Measurements from ENCODE around the gene BDH1.

DNA sequence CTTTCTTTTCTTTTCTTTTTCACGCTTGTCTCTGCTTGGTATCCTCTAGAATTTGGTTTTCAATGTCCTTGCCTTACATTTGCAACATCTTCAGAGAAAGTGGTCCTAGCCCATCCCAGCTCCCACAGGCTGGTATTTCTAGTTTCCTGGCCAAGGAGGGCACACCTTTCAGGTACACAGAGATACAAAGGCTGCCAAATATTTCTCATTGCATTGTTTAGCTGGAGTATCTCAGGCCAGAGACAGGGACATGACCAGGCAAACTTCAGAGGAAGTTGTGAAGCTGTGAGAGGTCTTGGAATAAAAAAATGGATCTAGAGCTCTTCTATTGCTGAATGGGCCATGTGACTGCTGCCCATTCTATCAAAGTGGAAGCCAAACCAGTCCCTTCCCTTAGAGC is 68.9 kb downstream of the BDH1 start:
- TF ChIP-seq POLR2AphosphoS5 (IDR thresholded peaks at IDR 0.05) (no peak), POLR2A (IDR thresholded peaks at IDR 0.05) (no peak), CTCF (IDR thresholded peaks at IDR 0.05) (no peak), EP300 (IDR thresholded peaks at IDR 0.05) (no peak)

All from upper lobe of left lung (tissue), 4 donors.